AG09319 (cell line): ENCODE measurements around the gene GPS2.
"Not testable (repeated sequence)": the region's sequence is repeated elsewhere in the genome, so short reads cannot be mapped to it uniquely, and the experiment has no call there.

Source experiments
- DNase-seq: peaks from one replicate; pipeline ENCODE4 v3.0.0-alpha.2; 2010; ENCODE audit warnings: low read depth; ENCODE audit errors: extremely low read depth
- TF ChIP-seq, protein P1 (sequence below): IDR thresholded peaks from 2 replicates; pipeline ENCODE4 v1.5.1; 2011; ENCODE audit warnings: low read depth, mild to moderate bottlenecking, inconsistent platforms, low read length, moderate library complexity

GPS2 gene

GRCh38 chr17:7334938-7335538 is 19.9 kb upstream of the GPS2 start:
- no peak for DNase-seq
- TF ChIP-seq, protein P1, sequence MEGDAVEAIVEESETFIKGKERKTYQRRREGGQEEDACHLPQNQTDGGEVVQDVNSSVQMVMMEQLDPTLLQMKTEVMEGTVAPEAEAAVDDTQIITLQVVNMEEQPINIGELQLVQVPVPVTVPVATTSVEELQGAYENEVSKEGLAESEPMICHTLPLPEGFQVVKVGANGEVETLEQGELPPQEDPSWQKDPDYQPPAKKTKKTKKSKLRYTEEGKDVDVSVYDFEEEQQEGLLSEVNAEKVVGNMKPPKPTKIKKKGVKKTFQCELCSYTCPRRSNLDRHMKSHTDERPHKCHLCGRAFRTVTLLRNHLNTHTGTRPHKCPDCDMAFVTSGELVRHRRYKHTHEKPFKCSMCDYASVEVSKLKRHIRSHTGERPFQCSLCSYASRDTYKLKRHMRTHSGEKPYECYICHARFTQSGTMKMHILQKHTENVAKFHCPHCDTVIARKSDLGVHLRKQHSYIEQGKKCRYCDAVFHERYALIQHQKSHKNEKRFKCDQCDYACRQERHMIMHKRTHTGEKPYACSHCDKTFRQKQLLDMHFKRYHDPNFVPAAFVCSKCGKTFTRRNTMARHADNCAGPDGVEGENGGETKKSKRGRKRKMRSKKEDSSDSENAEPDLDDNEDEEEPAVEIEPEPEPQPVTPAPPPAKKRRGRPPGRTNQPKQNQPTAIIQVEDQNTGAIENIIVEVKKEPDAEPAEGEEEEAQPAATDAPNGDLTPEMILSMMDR = no peak

- DNase-seq = not testable (repeated sequence)
These were observed 17.5 kb upstream of the GPS2 start for GRCh38 chr17:7332600-7333069.

- no peak for DNase-seq
These were observed 17.0 kb upstream of the GPS2 start for GRCh38 chr17:7332111-7332510.

DNA sequence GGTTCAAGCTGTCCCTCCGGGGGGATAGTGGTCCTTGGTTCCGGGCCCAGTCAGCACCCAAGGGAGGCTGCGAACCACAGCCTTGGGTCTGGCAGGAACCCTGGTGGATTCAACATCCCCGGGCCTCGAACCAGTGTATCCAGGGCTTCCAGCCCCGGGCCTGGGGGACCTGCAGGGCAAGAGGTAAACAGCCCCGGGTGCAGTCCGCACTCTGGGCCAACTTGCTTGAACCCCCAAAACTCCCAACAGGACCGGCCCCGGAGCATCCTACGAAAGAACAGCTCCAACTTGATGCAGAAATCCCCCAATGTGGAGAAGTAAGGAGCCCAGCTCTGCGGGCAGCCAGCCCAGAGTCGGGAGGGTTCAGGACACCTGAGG is 15.5 kb upstream of the GPS2 start:
- no peak for DNase-seq
- TF ChIP-seq, protein P1 = no peak

More at GRCh38 chr17:7332111-7332510, 17.0 kb upstream of the GPS2 start:
- TF ChIP-seq, protein P1 = no peak

- TF ChIP-seq, protein P1 = no peak
- no peak for DNase-seq
These were observed 15.0 kb upstream of the GPS2 start for GRCh38 chr17:7329997-7330637.

- TF ChIP-seq, protein P1 = no peak
- DNase-seq = peak; percentile 98
These were observed 14.3 kb upstream of the GPS2 start for GRCh38 chr17:7329374-7329996.

DNA sequence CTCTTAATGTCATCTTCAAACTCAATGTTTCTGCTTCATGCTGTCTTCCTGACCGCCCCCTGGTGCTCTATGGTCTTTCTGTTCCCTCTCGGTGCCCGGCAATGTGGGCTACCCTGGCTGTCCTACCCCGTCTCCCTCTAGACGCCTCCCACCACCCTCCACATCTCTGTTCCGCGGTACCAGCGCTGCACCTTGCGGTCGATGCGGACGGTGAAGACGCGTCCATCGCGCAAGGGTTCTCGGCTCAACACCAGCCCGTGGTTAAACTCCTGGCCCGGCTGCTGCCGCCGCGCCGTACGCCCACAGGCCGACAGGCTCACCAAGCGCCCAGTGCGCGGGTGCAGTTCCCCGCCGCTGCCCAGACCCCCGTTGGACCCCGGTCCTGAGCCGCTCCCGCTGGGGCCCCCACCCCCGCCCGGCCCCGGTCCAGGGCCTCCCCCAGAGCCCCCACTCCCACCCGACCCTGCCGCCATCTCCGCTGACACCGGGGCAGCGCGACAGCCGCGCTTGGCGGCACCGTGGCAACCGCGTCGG is 13.7 kb upstream of the GPS2 start, which contains the start of gene NEURL4:
Gene NEURL4 (minus strand): TSS at position 496 of the 534 bp plus-strand sequence. CDS start 23 bp downstream, at position 473.
- DNase-seq = no peak
- TF ChIP-seq, protein P1 = no peak; the same call in 1 of the 2 replicates
